Muscle layer of duodenum (tissue), 2 donors: ENCODE data around the gene RIMS4.
"Not testable (repeated sequence)": the region's sequence is repeated elsewhere in the genome, so short reads cannot be mapped to it uniquely, and the experiment has no call there.

Source experiments
- H3K27ac ChIP-seq: one replicate; pipeline ENCODE4 v1.7.0; 2013; ENCODE audit warnings: mild to moderate bottlenecking, low read length
- H3K27me3 ChIP-seq: one replicate; pipeline ENCODE4 v1.7.0; 2013; ENCODE audit warnings: low read depth, mild to moderate bottlenecking, control low read depth, low read length
- H3K36me3 ChIP-seq, 2 donors: one replicate each; pipeline ENCODE4 v1.7.0; 2013; ENCODE audit warnings: low read length in 2 of 2, control low read depth in 1 of 2, mild to moderate bottlenecking in 1 of 2; ENCODE audit not compliant: insufficient read depth in 2 of 2, control insufficient read depth in 1 of 2
- H3K4me1 ChIP-seq, 2 donors: one replicate each; pipeline ENCODE4 v1.7.0; 2013; ENCODE audit warnings: low read length in 2 of 2, mild to moderate bottlenecking in 2 of 2, control low read depth in 1 of 2, moderate library complexity in 1 of 2; ENCODE audit not compliant: insufficient read depth in 2 of 2, control insufficient read depth in 1 of 2
- H3K4me3 ChIP-seq, 2 donors: one replicate each; pipeline ENCODE4 v1.7.0; 2013; ENCODE audit warnings: low read length in 2 of 2, low read depth in 1 of 2, mild to moderate bottlenecking in 1 of 2
- H3K9me3 ChIP-seq, 2 donors: one replicate each; pipeline ENCODE4 v1.7.0; 2013; ENCODE audit warnings: low read length in 2 of 2, control low read depth in 1 of 2, mild to moderate bottlenecking in 1 of 2; ENCODE audit not compliant: control insufficient read depth in 1 of 2
- donor health status: healthy.

Gene RIMS4

GRCh38 chr20:44829688-44830087 is 19.3 kb upstream of the RIMS4 start:
- H3K4me1 ChIP-seq: no peaks in the 10 kb centered on the region
- no peaks in the 10 kb centered on the region for H3K36me3 ChIP-seq
- no peak overlapping the region for H3K4me3 ChIP-seq
- peaks cover 0 to 10% of the 10 kb centered on the region in 2 donors for H3K9me3 ChIP-seq
- H3K27ac ChIP-seq: no peak overlapping the region
- H3K27me3 ChIP-seq: peaks cover 7% of the 10 kb centered on the region

GRCh38 chr20:44828640-44829039 is 18.3 kb upstream of the RIMS4 start:
- no peaks in the 10 kb centered on the region for H3K4me1 ChIP-seq

GRCh38 chr20:44827401-44827800 is 17.1 kb upstream of the RIMS4 start:
- H3K4me3 ChIP-seq: no peak overlapping the region
- no peaks in the 10 kb centered on the region for H3K4me1 ChIP-seq

More at GRCh38 chr20:44828640-44829039, 18.3 kb upstream of the RIMS4 start:
- Histone ChIP-seq H3K27me3 (peaks cover 7% of the 10 kb centered on the region), H3K4me3 (no peak overlapping the region), H3K36me3 (no peaks in the 10 kb centered on the region), H3K27ac (no peak overlapping the region), H3K9me3 (peaks cover 0 to 10% of the 10 kb centered on the region in 2 donors)

GRCh38 chr20:44821576-44821975 is 11.2 kb upstream of the RIMS4 start:
- H3K4me1 ChIP-seq, H3K27me3 ChIP-seq, H3K27ac ChIP-seq, H3K4me3 ChIP-seq, H3K9me3 ChIP-seq, H3K36me3 ChIP-seq: not testable (repeated sequence)

More at GRCh38 chr20:44827401-44827800, 17.1 kb upstream of the RIMS4 start:
- Histone ChIP-seq H3K27me3 (peaks cover 4% of the 10 kb centered on the region), H3K27ac (no peak overlapping the region), H3K36me3 (no peaks in the 10 kb centered on the region), H3K9me3 (peaks cover 0 to 6% of the 10 kb centered on the region in 2 donors)

GRCh38 chr20:44819936-44820335 is 9.6 kb upstream of the RIMS4 start:
- H3K9me3 ChIP-seq: no peaks in the 10 kb centered on the region
- no peak overlapping the region for H3K4me3 ChIP-seq
- peaks cover 4% of the 10 kb centered on the region for H3K27me3 ChIP-seq
- no peak overlapping the region for H3K27ac ChIP-seq
- H3K36me3 ChIP-seq: no peaks in the 10 kb centered on the region
- H3K4me1 ChIP-seq: no peaks in the 10 kb centered on the region

GRCh38 chr20:44817143-44817910 is 7.0 kb upstream of the RIMS4 start:
- Histone ChIP-seq H3K27ac (no peak overlapping the region), H3K36me3 (no peaks in the 10 kb centered on the region), H3K4me1 (no peaks in the 10 kb centered on the region), H3K4me3 (no peak overlapping the region), H3K9me3 (peaks cover 1 to 6% of the 10 kb centered on the region in 2 donors), H3K27me3 (peaks cover 4% of the 10 kb centered on the region)

GRCh38 chr20:44814937-44815336 is 4.6 kb upstream of the RIMS4 start:
- Histone ChIP-seq H3K9me3 (peaks cover 10 to 20% of the 10 kb centered on the region in 2 donors), H3K27me3 (peaks cover 18% of the 10 kb centered on the region), H3K4me1 (peaks cover 0 to 4% of the 10 kb centered on the region in 2 donors), H3K36me3 (no peaks in the 10 kb centered on the region), H3K27ac (no peak overlapping the region), H3K4me3 (no peak overlapping the region)

GRCh38 chr20:44811150-44811685 is 872 bp upstream of the RIMS4 start:
- no peak overlapping the region for H3K27ac ChIP-seq
- peaks cover 0 to 9% of the 10 kb centered on the region in 2 donors for H3K4me1 ChIP-seq
- H3K9me3 ChIP-seq: peaks cover 10 to 20% of the 10 kb centered on the region in 2 donors
- no peaks in the 10 kb centered on the region for H3K36me3 ChIP-seq
- H3K4me3 ChIP-seq: no peak overlapping the region
- peaks cover 34% of the 10 kb centered on the region for H3K27me3 ChIP-seq

GRCh38 chr20:44810061-44810390 is 320 bp downstream of the RIMS4 start:
- H3K27me3 ChIP-seq: peaks cover 40% of the 10 kb centered on the region
- H3K27ac ChIP-seq: no peak overlapping the region
- H3K4me3 ChIP-seq: peak overlapping the region in 1 of 2 donors; percentile 7
- no peaks in the 10 kb centered on the region for H3K36me3 ChIP-seq
- peaks cover 10 to 20% of the 10 kb centered on the region in 2 donors for H3K9me3 ChIP-seq
- H3K4me1 ChIP-seq: peaks cover 0 to 9% of the 10 kb centered on the region in 2 donors

- Histone ChIP-seq H3K9me3 (peaks cover 10 to 20% of the 10 kb centered on the region in 2 donors), H3K36me3 (no peaks in the 10 kb centered on the region), H3K27ac (no peak overlapping the region), H3K27me3 (peaks cover 40% of the 10 kb centered on the region), H3K4me1 (peaks cover 0 to 9% of the 10 kb centered on the region in 2 donors), H3K4me3 (peak overlapping the region in 1 of 2 donors; percentile 7)
These were observed 826 bp downstream of the RIMS4 start for GRCh38 chr20:44809380-44810060.

GRCh38 chr20:44807684-44808056 is 2.7 kb downstream of the RIMS4 start:
- Histone ChIP-seq H3K27me3 (peaks cover 40% of the 10 kb centered on the region), H3K36me3 (no peaks in the 10 kb centered on the region), H3K4me1 (peaks cover 0 to 12% of the 10 kb centered on the region in 2 donors), H3K9me3 (peaks cover 10 to 18% of the 10 kb centered on the region in 2 donors), H3K4me3 (no peak overlapping the region), H3K27ac (no peak overlapping the region)
